Measurements from ENCODE around the gene MT1X.

DNA sequence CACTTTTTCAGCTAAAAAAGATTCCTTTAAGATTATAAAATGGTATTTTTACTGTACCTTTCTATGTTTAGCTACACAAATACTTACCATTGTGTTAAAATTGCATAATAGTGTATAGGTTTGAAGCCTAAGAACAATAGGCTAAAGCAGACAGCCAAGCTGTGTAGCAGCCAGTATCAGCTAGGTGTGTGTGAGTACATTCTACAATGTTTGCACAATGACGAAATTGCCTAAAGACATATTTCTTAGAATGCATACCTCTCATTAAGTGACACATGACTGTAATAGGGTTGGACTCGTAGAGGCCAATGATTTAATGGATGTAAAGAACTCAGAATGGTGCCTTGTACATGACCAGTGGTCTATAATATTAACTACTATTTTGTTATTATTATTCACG is 32.5 kb upstream of the MT1X start:
- TF ChIP-seq, protein P1, sequence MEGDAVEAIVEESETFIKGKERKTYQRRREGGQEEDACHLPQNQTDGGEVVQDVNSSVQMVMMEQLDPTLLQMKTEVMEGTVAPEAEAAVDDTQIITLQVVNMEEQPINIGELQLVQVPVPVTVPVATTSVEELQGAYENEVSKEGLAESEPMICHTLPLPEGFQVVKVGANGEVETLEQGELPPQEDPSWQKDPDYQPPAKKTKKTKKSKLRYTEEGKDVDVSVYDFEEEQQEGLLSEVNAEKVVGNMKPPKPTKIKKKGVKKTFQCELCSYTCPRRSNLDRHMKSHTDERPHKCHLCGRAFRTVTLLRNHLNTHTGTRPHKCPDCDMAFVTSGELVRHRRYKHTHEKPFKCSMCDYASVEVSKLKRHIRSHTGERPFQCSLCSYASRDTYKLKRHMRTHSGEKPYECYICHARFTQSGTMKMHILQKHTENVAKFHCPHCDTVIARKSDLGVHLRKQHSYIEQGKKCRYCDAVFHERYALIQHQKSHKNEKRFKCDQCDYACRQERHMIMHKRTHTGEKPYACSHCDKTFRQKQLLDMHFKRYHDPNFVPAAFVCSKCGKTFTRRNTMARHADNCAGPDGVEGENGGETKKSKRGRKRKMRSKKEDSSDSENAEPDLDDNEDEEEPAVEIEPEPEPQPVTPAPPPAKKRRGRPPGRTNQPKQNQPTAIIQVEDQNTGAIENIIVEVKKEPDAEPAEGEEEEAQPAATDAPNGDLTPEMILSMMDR (conservative IDR thresholded peaks at IDR 0.05; ENCODE audit: low read length) = no peak
- TF ChIP-seq EZH2phosphoT487 (IDR thresholded peaks at IDR 0.05; ENCODE audit: borderline replicate concordance) = no peak
